DOHH2 (cell line): ENCODE measurements around the gene PDE8B.

Experiments
- H3F3A ChIP-seq: fragments of 200-600 bp; sonication (generic), shearing (Covaris generic); 2 replicates; pipeline ENCODE4 v1.6.0; 2016; ENCODE audit warnings: antibody characterized with exemption, mild to moderate bottlenecking; ENCODE audit not compliant: control insufficient read depth, insufficient read depth
- H3K27ac ChIP-seq: fragments of 200-600 bp; sonication (generic); 2 replicates; pipeline ENCODE4 v1.5.1; 2014; ENCODE audit warnings: low read depth, mild to moderate bottlenecking, low read length, moderate library complexity
- H3K27me3 ChIP-seq: fragments of 200-600 bp; sonication (generic); 2 replicates; pipeline ENCODE4 v1.6.1; 2014; ENCODE audit warnings: mild to moderate bottlenecking, low read length, mixed read lengths; ENCODE audit not compliant: control insufficient read depth
- H3K36me3 ChIP-seq: fragments of 200-600 bp; sonication (generic); 2 replicates; pipeline ENCODE4 v1.6.1; 2014; ENCODE audit warnings: mild to moderate bottlenecking, low read length, moderate library complexity, mixed read lengths; ENCODE audit not compliant: control insufficient read depth
- H3K4me1 ChIP-seq: fragments of 200-600 bp; sonication (generic); 2 replicates; pipeline ENCODE4 v1.6.1; 2014; ENCODE audit warnings: mild to moderate bottlenecking, low read length, mixed read lengths; ENCODE audit not compliant: control insufficient read depth
- H3K4me2 ChIP-seq: fragments of 200-600 bp; sonication (generic); 2 replicates; pipeline ENCODE4 v1.6.0; 2014; ENCODE audit warnings: mild to moderate bottlenecking, low read length, moderate library complexity
- H3K4me3 ChIP-seq: fragments of 200-600 bp; sonication (generic); 2 replicates; pipeline ENCODE4 v1.5.1; 2014; ENCODE audit warnings: mild to moderate bottlenecking, low read length, mixed read lengths
- H3K79me2 ChIP-seq: fragments of 200-600 bp; sonication (generic); 2 replicates; pipeline ENCODE4 v1.6.1; 2014; ENCODE audit warnings: mild to moderate bottlenecking, low read length, mixed read lengths; ENCODE audit not compliant: control insufficient read depth
- H3K9me2 ChIP-seq: fragments of 200-600 bp; sonication (generic); replicated peaks from 2 replicates; pipeline ENCODE4 v1.6.1; 2014; ENCODE audit warnings: mild to moderate bottlenecking, low read length, mixed read lengths; ENCODE audit not compliant: control insufficient read depth
- H3K9me3 ChIP-seq: fragments of 200-600 bp; sonication (generic); 2 replicates; pipeline ENCODE4 v1.6.1; 2014; ENCODE audit warnings: antibody characterized with exemption, low read length, mixed read lengths; ENCODE audit not compliant: control insufficient read depth, insufficient read depth
- H4K20me1 ChIP-seq: fragments of 200-600 bp; sonication (generic); 2 replicates; pipeline ENCODE4 v1.6.0; 2014; ENCODE audit warnings: low read depth, mild to moderate bottlenecking, antibody characterized with exemption, low read length, moderate library complexity; ENCODE audit not compliant: control insufficient read depth, insufficient read depth
- CTCF ChIP-seq: fragments of 200-600 bp; sonication (generic); IDR thresholded peaks from one replicate; pipeline ENCODE4 v1.5.1; 2014; ENCODE audit warnings: antibody characterized with exemption, mild to moderate bottlenecking, low read depth, low read length; ENCODE audit not compliant: poor library complexity, severe bottlenecking
- EZH2phosphoT487 ChIP-seq: fragments of 200-600 bp; sonication (generic); IDR thresholded peaks from 2 replicates; pipeline ENCODE4 v1.6.1; 2017; ENCODE audit warnings: borderline replicate concordance, mild to moderate bottlenecking, antibody characterized with exemption, low read length, moderate library complexity, mixed read lengths

The PDE8B gene

GRCh38 chr5:77424921-77425320 lies 214.4 kb downstream of the PDE8B start:
- Histone ChIP-seq H3F3A (no peaks in the 10 kb centered on the region), H3K9me3 (no peaks in the 10 kb centered on the region), H3K27ac (no peak overlapping the region), H3K4me1 (peaks cover 14% of the 10 kb centered on the region), H4K20me1 (no peaks in the 10 kb centered on the region), H3K36me3 (peaks cover 6% of the 10 kb centered on the region), H3K27me3 (no peaks in the 10 kb centered on the region), H3K4me2 (no peak overlapping the region), H3K79me2 (no peaks in the 10 kb centered on the region), H3K9me2 (no peaks in the 10 kb centered on the region), H3K4me3 (no peak overlapping the region)
- TF ChIP-seq EZH2phosphoT487, result no peak
- TF ChIP-seq CTCF, result no peak

- Histone ChIP-seq H3K4me2 (no peak overlapping the region), H3K27ac (no peak overlapping the region), H3K9me3 (no peaks in the 10 kb centered on the region), H3K79me2 (no peaks in the 10 kb centered on the region), H3K9me2 (no peaks in the 10 kb centered on the region), H3K27me3 (no peaks in the 10 kb centered on the region), H3K36me3 (peaks cover 6% of the 10 kb centered on the region), H3K4me3 (no peak overlapping the region), H3K4me1 (peaks cover 14% of the 10 kb centered on the region), H4K20me1 (no peaks in the 10 kb centered on the region), H3F3A (no peaks in the 10 kb centered on the region)
- no peak for TF ChIP-seq CTCF
- no peak for TF ChIP-seq EZH2phosphoT487
These were observed 214.9 kb downstream of the PDE8B start for GRCh38 chr5:77425420-77425819.

- Histone ChIP-seq H3K9me3 (no peaks in the 10 kb centered on the region), H3F3A (no peaks in the 10 kb centered on the region), H3K27me3 (no peaks in the 10 kb centered on the region), H4K20me1 (no peaks in the 10 kb centered on the region), H3K36me3 (peaks cover 13% of the 10 kb centered on the region), H3K79me2 (no peaks in the 10 kb centered on the region), H3K9me2 (no peaks in the 10 kb centered on the region), H3K4me3 (no peak overlapping the region), H3K4me1 (peaks cover 14% of the 10 kb centered on the region), H3K27ac (no peak overlapping the region), H3K4me2 (no peak overlapping the region)
- TF ChIP-seq EZH2phosphoT487 (no peak), CTCF (no peak)
These were observed 215.6 kb downstream of the PDE8B start for GRCh38 chr5:77425998-77426659.
